Suprapubic skin (tissue), 4 donors: ENCODE results near the gene TOR1AIP2. TPM values are rescaled to one million over a fixed set of nuclear protein-coding genes. Genes with fewer than 3 reads are reported as not detected.

Experiments
- DNase-seq, 2 donors: peaks; one replicate each; pipeline ENCODE4 v3.0.0-alpha.2; 2019; ENCODE audit warnings: low spot score in 2 of 2
- H3K27ac ChIP-seq: fragments of 200-600 bp; sonication (generic); one replicate; pipeline ENCODE4 v1.5.1; 2019
- H3K27me3 ChIP-seq: fragments of 200-600 bp; sonication (generic); one replicate; pipeline ENCODE4 v1.5.1; 2019
- H3K36me3 ChIP-seq: fragments of 200-600 bp; sonication (generic); one replicate; pipeline ENCODE4 v1.5.1; 2019
- H3K4me1 ChIP-seq: fragments of 200-600 bp; sonication (generic); one replicate; pipeline ENCODE4 v1.5.1; 2019
- H3K4me3 ChIP-seq: fragments of 200-600 bp; sonication (generic); one replicate; pipeline ENCODE4 v1.5.1; 2019; ENCODE audit warnings: mild to moderate bottlenecking
- H3K9me3 ChIP-seq: fragments of 200-600 bp; sonication (generic); one replicate; pipeline ENCODE4 v1.5.1; 2019
- CTCF ChIP-seq, 2 donors: fragments of 200-600 bp in 1 of 2; fragments of 450-650 bp in 1 of 2; sonication (generic) in 1 of 2; IDR thresholded peaks; one replicate each; pipeline ENCODE4 v1.5.1; 2016 to 2019; ENCODE audit warnings: antibody characterized with exemption in 2 of 2, mild to moderate bottlenecking in 1 of 2, moderate library complexity in 1 of 2
- EP300 ChIP-seq: sonication (generic); formaldehyde crosslinking; IDR thresholded peaks from one replicate; pipeline ENCODE4 v1.6.1; 2017; ENCODE audit warnings: antibody characterized with exemption
- POLR2A ChIP-seq, 2 donors: fragments of 450-650 bp; IDR thresholded peaks; one replicate each; pipeline ENCODE4 v1.6.1; 2017; ENCODE audit warnings: antibody characterized with exemption in 2 of 2, mild to moderate bottlenecking in 2 of 2, moderate library complexity in 2 of 2
- POLR2AphosphoS5 ChIP-seq, 3 donors: sonication (generic); formaldehyde crosslinking; IDR thresholded peaks; one replicate each; pipeline ENCODE4 v1.6.1; 2017; ENCODE audit warnings: antibody characterized with exemption in 3 of 3
- WGBS: methylation state at CpG from one replicate; pipeline ENCODE4 v1.1.5; 2018; 5-methylcytosine and 5-hydroxymethylcytosine counted together
- total RNA-seq, 4 donors: library from RNA; depleted of rRNA; stranded (reverse); fragments of >200 nt; gene quantifications; one replicate each; pipeline ENCODE4 v1.1.0, GENCODE V29; 2016

TOR1AIP2 gene
- total RNA-seq = 10 to 100 TPM; 68.0 to 91.5 (median 78.3) TPM

- H3K27ac ChIP-seq = peak within 1 kb of the TSS; percentile 71
- TF ChIP-seq POLR2A (IDR thresholded peaks at IDR 0.05) (peak; percentile 87 to 97), POLR2AphosphoS5 (IDR thresholded peaks at IDR 0.05) (peak in 2 of 3 donors; percentile 62 to 92), EP300 (no peak), CTCF (IDR thresholded peaks at IDR 0.05) (no peak)
- 5% methylated on average over 31 of the region's 31 CpGs for WGBS
- H3K9me3 ChIP-seq = no peaks in the 10 kb centered on the region
- peak; percentile 94 to 95 for DNase-seq
- H3K4me1 ChIP-seq = peaks cover 45% of the 10 kb centered on the region
- peaks cover 7% of the 10 kb centered on the region for H3K36me3 ChIP-seq
- H3K4me3 ChIP-seq = peak within 1 kb of the TSS; percentile 81
- no peaks in the 10 kb centered on the region for H3K27me3 ChIP-seq
Measured at GRCh38 chr1:179877586-179878265, at the start of gene TOR1AIP2. Gene TOR1AIP2, minus strand, starts transcription at chr1:179877803. Its CDS starts 25,138 bp downstream, at chr1:179852665.

DNA sequence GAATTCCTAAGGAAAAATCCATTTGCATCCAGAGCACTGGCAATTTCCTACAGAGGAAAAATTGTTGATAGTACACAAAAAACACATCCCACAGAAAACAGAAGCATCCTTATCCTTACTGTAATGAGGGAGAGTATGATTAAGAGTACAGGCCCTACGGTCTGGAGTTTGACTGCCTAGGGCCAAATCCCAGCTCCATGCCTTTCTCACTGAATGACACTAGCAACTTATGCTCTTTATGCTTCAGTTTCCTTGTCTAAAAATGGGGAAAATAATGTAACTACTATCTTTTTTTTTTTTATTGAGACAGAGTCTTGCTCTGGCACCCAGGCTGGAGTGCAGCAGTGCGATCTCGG is 49.2 kb upstream of the TOR1AIP2 start:
- Histone ChIP-seq H3K27me3 (no peaks in the 10 kb centered on the region), H3K27ac (no peak overlapping the region), H3K4me1 (peaks cover 8% of the 10 kb centered on the region), H3K36me3 (no peaks in the 10 kb centered on the region), H3K9me3 (no peaks in the 10 kb centered on the region), H3K4me3 (no peak overlapping the region)
- TF ChIP-seq CTCF (IDR thresholded peaks at IDR 0.05) (no peak), POLR2AphosphoS5 (IDR thresholded peaks at IDR 0.05) (no peak), EP300 (no peak), POLR2A (IDR thresholded peaks at IDR 0.05) (no peak)
- DNase-seq = no peak
- WGBS = 87% methylated on average over 3 of the region's 3 CpGs

DNA sequence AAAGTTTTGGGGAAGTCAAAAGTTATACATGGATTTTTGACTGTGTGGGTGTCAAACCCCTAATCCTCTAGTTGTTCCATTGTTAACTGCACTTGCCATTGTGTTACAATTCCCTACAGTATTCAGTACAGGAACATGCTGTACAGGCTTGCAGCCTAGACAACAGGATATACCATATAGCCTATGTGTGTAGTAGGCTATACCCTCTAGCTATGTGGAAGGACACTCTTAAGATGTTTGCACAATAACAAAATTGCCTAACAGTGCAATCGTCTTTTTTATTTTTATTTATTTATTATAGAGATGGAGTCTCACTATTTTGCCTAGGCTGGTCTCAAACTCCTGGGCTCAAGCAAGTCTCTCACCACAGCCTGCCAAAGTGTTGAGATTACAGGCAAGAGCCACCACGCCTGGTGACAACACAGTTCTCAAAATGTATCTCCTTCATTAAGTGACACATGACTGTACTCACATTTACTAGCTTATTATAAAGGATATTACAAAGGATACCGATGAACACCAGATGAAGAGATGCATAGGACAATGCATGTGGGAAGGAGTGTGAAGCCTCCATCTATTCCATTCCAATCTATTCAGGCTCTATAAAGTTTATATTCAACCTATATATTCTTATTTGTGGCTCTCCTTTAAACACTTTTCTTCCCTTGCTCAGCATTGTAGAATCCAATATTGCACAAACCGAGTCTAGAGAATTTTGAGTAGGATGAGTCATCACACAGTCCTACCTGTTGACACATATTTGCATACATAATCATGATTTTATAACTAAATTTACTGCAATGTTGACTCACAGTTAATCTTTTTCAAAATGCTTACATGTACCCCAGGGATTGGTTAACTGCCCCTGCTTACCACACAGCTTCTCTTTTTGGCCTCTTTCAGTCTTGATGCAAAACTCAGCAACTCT is 48.6 kb upstream of the TOR1AIP2 start:
- Histone ChIP-seq H3K36me3 (no peaks in the 10 kb centered on the region), H3K4me3 (no peak overlapping the region), H3K27ac (no peak overlapping the region), H3K9me3 (no peaks in the 10 kb centered on the region), H3K4me1 (peaks cover 6% of the 10 kb centered on the region), H3K27me3 (no peaks in the 10 kb centered on the region)
- DNase-seq = no peak
- WGBS = 67% methylated on average over 4 of the region's 4 CpGs
- TF ChIP-seq CTCF (IDR thresholded peaks at IDR 0.05) = no peak
- no peak for TF ChIP-seq POLR2A (IDR thresholded peaks at IDR 0.05)
- TF ChIP-seq EP300 = no peak
- no peak for TF ChIP-seq POLR2AphosphoS5 (IDR thresholded peaks at IDR 0.05)

GRCh38 chr1:179925302-179925701 is 47.7 kb upstream of the TOR1AIP2 start:
- DNase-seq = no peak
- Histone ChIP-seq H3K27ac (no peak overlapping the region), H3K27me3 (no peaks in the 10 kb centered on the region), H3K4me1 (peaks cover 3% of the 10 kb centered on the region), H3K9me3 (no peaks in the 10 kb centered on the region), H3K4me3 (no peak overlapping the region), H3K36me3 (no peaks in the 10 kb centered on the region)
- WGBS = 91% methylated on average over 5 of the region's 5 CpGs
- TF ChIP-seq POLR2A (IDR thresholded peaks at IDR 0.05) (no peak), POLR2AphosphoS5 (IDR thresholded peaks at IDR 0.05) (no peak), EP300 (no peak), CTCF (IDR thresholded peaks at IDR 0.05) (no peak)

GRCh38 chr1:179924268-179924667 is 46.7 kb upstream of the TOR1AIP2 start:
- Histone ChIP-seq H3K27ac (no peak overlapping the region), H3K9me3 (no peaks in the 10 kb centered on the region), H3K4me1 (no peaks in the 10 kb centered on the region), H3K27me3 (no peaks in the 10 kb centered on the region), H3K36me3 (peaks cover 1% of the 10 kb centered on the region), H3K4me3 (no peak overlapping the region)
- DNase-seq = no peak
- TF ChIP-seq EP300 (no peak), POLR2AphosphoS5 (IDR thresholded peaks at IDR 0.05) (no peak)
- 95% methylated on average over 1 of the region's 1 CpG for WGBS
